NK-92 (cell line): ENCODE measurements around the gene ELF5.

Source experiments
- DNase-seq: peaks from one replicate; lab custom pipeline; 2025; ENCODE audit not compliant: unreplicated experiment; lab: John Stamatoyannopoulos, UW

ELF5 gene

DNA sequence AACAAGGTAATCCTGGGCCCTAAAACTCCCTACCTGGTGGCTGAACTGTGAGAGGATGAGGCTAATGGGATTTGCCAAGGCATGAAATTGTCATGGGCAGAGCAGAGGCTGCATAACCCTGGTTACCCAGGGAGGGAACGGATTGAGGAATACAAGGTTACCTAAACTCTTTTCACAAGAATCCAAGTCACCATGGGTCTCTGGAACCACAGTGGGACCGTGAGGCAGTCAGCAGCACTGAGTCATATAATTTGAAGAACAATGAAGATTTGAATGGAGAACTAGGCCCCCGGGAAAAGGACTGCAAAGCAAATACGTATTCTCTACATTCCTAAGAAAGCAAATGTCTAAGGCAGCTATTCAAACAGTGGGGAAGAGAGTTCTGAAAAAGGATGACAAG, 55.1 kb downstream of the ELF5 start:
- DNase-seq: no peak

DNA sequence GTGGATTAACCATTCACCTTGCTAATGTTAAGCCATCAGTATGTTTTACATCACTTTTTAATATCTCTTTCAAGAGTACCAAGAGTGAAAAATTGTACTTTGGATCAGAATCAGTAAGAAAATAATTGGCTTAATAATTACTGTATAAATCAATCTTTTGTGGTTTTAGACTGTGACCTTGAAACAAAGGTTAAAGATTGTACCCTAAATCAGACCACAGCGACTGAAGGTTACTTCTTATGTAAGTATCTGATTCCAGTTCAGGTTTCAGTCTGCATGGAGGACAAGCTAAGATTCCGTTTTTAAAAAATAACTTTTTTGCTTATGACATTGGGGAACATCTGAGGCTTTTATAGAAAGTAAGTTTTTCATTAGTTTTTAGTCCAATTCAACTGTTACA, 56.0 kb downstream of the ELF5 start:
- DNase-seq: no peak

DNA sequence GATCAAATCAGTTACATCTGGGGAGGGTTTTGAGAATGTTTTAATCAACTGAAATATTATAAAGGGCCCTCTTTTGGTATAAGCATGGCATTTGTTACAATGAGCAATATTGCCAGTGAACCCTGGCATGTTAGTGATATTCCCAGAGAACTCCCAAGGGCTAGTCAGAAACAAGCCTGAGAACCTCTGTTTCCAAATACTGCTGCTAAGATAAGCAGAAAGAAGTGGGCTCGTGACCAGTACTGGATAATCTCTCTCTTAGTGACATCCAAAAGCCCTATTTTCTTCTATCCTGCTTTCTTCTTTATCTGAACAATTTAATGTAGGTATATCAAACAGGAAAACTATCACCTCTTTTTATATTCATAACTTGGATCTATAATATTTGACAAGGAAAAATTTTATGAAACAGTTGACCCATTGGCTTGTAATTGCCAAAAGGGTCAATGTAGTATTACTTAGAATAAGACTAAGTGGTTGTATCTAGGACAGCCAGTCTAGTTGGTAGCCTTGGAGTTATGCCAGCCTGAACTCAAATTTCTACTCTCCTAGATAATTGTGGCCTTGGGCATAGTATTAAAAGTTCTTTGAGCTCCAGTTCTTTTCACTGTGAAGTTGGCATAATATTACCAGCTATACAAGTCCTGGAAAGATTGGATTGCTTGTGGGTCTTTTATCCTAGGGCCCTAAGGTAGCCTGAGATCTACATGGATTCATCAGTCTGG, 59.1 kb downstream of the ELF5 start:
- DNase-seq: no peak

DNA sequence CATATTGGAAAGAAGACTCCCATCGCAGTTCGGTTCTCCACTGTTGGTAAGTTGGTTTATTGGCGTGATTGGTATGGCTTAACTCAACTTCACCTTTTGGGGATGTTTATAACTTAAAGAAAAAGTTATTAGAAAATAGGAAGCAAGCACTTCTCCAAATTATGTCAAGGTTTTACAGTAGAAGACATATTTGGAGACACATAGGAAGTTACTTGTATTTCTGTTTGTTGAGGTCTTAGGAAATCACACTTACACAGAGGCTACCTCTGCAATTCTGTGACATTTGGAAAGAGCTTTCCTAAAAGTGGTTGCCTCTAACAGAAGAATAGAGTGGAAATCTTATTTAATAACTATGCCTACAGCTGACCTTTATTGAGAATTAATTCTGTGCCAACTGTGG, 62.5 kb downstream of the ELF5 start:
- no peak for DNase-seq

DNA sequence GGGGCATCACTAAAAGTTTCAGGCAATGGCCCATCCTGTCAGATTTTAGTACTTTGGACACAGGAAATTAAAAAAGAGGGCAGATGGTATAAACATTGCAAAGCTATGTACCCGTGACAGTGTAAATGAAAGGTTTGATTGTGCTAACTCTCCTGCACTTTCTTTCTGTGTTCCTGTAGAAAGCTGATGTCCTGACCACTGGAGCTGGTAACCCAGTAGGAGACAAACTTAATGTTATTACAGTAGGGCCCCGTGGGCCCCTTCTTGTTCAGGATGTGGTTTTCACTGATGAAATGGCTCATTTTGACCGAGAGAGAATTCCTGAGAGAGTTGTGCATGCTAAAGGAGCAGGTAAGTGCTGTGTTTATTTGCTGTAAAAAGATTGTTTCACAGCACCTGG, 64.6 kb downstream of the ELF5 start:
- no peak for DNase-seq

GRCh38 chr11:34448223-34448994, 65.2 kb downstream of the ELF5 start:
- DNase-seq: no peak

DNA sequence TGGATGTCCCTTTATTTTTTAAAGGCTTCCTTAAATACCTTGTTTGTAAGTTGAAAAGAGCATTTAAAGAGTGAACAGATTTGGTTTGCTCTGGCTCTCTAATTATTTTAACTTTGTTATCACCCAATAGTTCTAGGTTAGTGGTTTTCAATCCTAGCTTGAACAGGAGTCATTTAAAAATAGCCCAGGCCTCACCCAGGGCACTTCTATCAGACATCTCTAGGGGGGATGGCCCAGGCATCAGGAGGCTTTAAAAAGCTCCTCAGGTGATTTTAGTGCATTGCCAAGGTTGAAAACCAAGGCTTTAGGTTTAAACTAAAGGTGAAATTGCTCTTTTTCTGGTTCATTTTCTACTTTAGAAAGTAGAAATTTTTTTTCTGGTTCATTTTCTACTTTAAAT, 66.5 kb downstream of the ELF5 start:
- DNase-seq: no peak

DNA sequence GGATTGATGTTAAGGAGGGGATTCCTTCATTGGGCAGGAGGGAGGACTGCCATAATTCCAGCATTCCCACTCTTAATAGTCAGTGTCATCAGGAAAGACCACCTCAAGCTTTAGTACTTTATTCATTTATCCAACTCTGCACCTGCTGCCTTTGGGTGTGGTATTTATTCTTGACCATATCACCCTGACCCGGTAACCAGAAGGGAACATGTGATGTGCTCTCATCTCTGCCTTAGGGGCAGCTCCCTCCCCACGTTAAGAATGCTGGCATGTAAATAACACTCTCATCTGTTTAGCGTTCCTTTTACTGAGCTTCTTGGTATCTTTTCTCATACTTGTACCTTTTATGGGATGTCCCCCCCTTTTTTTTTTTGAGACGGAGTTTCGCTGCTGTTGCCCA, 67.2 kb downstream of the ELF5 start:
- no peak for DNase-seq

GRCh38 chr11:34445956-34446355, 67.6 kb downstream of the ELF5 start:
- no peak for DNase-seq

GRCh38 chr11:34444428-34444827, 69.2 kb downstream of the ELF5 start:
- no peak for DNase-seq

- DNase-seq: no peak
Measured at GRCh38 chr11:34443136-34443535, 70.5 kb downstream of the ELF5 start.

DNA sequence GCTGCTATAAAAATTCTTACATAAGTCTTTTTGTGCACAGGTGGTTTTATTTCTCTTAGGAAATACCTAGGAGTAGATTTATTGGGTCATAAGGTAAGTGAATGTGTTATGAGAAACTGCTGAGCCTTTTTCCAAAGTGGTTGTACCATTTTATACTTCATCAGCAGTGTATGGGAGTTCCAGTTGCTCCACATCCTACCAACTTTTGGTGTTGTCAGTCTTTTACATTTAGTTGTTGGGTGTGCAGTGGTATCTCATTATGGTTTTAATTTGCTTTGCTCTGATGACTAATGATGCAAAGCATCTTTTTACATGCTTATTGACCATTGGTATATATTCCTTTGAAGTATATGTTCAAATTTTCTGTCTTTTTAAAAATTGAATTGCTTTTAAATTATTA, 71.8 kb downstream of the ELF5 start:
- DNase-seq: no peak

DNA sequence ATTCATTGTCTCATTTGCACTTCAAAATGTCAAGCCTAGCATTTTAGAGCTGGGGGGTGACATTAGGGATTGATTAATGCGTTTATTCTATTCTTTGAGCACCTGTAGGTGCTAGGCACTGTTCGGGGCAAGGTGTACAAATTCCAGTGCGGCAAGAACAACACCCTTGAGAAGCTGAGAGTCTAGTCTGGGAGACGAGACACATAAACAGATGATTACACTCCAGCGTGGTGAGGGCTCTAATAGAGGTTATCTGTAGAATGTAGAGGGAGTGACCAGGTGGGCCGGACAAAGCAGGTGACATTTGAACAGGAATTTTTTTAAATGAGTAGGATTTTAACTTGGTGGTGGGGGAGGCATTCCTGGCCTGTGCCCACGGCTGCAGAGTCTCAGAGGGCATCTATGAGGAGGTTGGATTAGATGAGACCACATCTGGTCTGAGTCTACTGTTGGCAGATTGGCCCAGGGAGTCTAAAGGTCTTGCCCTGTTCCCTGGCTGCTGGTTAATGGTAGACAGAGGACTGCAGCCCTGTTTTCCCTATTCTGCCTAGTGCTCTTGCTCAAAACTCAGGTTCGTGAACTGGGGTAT, 73.9 kb downstream of the ELF5 start:
- DNase-seq: no peak

DNA sequence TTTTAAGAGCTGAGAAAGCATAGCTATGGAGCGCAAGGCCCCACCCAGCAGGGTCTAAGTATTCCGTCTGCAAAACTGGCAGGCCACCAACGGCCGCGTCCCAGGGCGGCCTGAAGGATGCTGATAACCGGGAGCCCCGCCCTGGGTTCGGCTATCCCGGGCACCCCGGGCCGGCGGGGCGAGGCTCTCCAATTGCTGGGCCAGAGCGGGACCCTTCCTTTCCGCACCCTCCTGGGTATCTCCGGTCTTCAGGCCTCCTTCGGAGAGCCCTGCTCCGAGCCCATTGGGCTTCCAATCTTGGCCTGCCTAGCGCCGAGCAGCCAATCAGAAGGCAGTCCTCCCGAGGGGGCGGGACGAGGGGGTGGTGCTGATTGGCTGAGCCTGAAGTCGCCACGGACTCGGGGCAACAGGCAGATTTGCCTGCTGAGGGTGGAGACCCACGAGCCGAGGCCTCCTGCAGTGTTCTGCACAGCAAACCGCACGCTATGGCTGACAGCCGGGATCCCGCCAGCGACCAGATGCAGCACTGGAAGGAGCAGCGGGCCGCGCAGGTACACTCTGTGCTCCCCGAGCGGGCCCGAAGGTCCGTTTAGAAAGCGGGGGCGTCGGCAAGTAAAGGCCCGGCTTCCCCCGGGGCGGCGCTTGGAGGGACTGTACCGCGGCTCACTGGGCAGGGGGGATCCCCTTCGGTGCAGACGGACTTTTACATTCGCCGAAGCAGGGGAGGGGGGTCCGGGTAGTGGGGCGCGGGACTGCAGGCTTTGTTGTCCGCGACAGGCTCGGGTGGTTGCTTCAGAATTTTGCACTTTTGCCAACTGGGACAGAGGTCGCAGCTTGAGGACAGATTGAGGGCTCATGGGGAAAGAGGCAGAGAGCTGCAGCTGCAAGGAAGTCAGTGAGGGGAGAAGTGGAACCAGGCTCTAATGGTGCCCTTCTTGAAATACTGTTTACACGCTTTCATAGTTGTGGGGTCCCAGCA, 74.8 kb downstream of the ELF5 start, which contains the start of gene CAT:
Gene CAT, plus strand, starts transcription at position 406 of the 979 bp plus-strand sequence. Its CDS starts 80 bp downstream, at position 486.
- DNase-seq: peak; percentile 78

- no peak for DNase-seq
Measured at GRCh38 chr11:34437224-34438125, 76.1 kb downstream of the ELF5 start.

GRCh38 chr11:34433899-34434298, 79.7 kb downstream of the ELF5 start:
- no peak for DNase-seq

DNA sequence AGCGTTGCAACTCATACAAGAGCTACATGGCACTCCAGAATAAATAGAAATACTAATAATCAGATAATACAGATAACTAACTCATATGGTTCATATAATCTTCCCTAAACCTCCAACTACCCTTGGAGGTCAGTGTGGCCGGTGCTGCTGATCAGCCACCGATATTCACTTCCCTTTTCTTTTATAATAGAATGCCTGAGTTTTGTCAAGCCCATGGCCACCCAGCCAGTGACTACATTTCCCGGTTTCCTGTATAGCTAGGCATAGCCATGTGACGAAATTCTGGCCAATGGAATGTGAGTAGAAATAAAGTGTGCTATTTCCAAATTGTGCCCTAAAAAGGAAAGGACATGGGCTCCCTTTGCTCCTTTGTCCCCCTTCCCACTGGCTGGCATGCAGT, 80.8 kb downstream of the ELF5 start:
- DNase-seq: no peak

GRCh38 chr11:34431979-34432378, 81.6 kb downstream of the ELF5 start:
- no peak for DNase-seq
